ENCODE results near the gene NDST1.

NDST1 gene

DNA sequence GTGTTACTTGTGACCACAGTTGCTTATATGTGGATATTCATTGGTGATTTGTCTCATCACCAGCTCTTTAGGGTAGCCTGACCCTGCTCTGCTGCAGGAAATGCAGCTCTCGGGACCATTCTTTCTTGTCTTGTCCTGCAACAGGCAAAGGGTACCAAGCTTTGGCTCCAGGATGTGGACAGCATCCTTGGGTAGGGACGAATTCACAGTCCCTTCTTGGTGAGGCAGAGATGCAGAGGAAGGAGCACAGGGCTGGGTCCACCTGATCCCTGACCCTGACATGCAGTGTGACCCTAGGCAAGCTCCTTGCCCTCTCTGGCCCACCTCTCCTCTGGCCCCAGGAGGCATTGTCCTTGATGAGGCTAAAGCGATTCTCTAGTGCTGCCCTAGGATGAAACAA is 95.6 kb downstream of the NDST1 start:
- ChIA-PET CTCF (interaction anchor here (0.5 to 1.4 kb wide), 2 partner anchors 11 to 398 kb away, joined by 3 to 4 read pairs; no protein-coding TSS in a partner anchor), POLR2A (ENCODE audit: low non-redundant PET) (no interaction called here)
- DNase-seq (ENCODE audit: low spot score): no peak
- no peak overlapping the region for H3K27ac ChIP-seq
- TF ChIP-seq, protein P1, sequence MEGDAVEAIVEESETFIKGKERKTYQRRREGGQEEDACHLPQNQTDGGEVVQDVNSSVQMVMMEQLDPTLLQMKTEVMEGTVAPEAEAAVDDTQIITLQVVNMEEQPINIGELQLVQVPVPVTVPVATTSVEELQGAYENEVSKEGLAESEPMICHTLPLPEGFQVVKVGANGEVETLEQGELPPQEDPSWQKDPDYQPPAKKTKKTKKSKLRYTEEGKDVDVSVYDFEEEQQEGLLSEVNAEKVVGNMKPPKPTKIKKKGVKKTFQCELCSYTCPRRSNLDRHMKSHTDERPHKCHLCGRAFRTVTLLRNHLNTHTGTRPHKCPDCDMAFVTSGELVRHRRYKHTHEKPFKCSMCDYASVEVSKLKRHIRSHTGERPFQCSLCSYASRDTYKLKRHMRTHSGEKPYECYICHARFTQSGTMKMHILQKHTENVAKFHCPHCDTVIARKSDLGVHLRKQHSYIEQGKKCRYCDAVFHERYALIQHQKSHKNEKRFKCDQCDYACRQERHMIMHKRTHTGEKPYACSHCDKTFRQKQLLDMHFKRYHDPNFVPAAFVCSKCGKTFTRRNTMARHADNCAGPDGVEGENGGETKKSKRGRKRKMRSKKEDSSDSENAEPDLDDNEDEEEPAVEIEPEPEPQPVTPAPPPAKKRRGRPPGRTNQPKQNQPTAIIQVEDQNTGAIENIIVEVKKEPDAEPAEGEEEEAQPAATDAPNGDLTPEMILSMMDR (conservative IDR thresholded peaks at IDR 0.05; ENCODE audit: low read depth): no peak

DNA sequence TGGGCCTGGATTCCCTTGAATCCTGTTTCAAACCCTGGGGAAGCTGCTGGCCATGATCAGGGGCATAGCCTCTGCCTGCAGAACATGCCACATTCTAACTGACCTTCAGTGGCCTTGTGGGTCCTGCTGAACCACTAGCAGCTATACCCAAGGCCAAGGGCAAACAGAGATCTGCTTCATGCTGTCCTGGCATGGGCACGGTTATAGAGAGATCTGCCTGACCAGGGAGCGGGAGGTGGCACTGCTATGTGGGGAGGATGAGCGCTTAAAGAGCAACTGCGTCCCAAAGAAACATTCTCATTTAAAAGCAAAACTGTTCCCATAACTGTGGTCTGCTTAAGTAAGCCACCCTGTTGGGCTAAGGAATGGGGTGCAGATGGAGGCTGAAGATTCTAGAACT is 96.1 kb downstream of the NDST1 start:
- DNase-seq (ENCODE audit: low spot score): no peak
- TF ChIP-seq, protein P1 (conservative IDR thresholded peaks at IDR 0.05; ENCODE audit: low read depth): no peak
- ChIA-PET CTCF (interaction anchor here (0.5 to 1.4 kb wide), 3 partner anchors 11 to 399 kb away, joined by 3 to 4 read pairs (median 3); no protein-coding TSS in a partner anchor), POLR2A (ENCODE audit: low non-redundant PET) (no interaction called here)
- H3K27ac ChIP-seq: no peak overlapping the region

DNA sequence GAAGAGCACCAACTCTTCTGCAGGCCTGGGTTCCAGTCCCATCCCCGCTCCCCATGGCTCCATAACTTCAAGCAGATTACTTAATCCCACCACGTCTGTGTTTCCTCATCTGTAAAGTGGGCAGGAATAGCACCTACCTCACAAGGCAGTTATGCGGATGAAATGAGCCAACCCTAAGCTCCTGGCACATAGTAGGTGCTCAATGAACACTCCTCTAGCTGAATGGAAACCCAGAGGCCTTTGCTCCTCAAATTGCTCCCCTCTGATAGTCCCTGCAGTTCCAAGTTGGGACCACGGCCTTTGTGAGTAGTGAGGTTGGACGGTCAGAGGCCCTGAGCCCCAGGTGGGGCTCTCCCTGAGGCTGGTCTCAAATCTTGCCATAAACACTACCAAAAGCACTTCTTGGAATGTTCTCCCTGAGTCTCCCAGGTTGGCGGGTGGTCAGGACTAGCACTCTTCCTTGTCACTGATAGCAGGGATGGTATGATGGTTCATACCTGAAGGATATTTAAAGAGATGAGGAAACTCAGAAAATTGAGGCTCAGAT is 97.0 kb downstream of the NDST1 start:
- ChIA-PET CTCF (interaction anchor here (0.6 to 0.7 kb wide), 2 partner anchors 49 to 531 kb away, joined by 3 to 4 read pairs; no protein-coding TSS in a partner anchor), POLR2A (ENCODE audit: low non-redundant PET) (no interaction called here)

DNA sequence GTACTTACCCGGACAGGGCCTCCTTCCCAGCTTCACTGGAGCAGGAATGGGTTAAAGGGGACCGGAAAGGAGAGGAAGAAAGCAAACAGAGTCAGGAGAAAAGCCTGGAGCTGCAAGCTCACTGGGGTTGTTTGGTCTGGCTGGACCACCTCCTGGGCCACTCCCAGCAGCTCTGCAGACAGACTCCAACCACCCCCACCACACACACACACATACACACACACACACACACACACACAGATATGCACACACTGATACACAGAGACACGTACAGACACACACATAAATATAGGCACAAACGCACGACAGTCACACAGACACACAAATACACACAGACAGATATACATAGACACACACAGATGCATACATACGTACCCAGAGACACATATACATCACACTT is 97.6 kb downstream of the NDST1 start:
- TF ChIP-seq, protein P1 (conservative IDR thresholded peaks at IDR 0.05; ENCODE audit: low read depth): no peak
- ChIA-PET CTCF (no interaction called here), POLR2A (ENCODE audit: low non-redundant PET) (no interaction called here)
- DNase-seq (ENCODE audit: low spot score): no peak
- H3K27ac ChIP-seq: no peak overlapping the region

More for the DNA sequence above, 97.0 kb downstream of the NDST1 start:
- TF ChIP-seq, protein P1 (conservative IDR thresholded peaks at IDR 0.05; ENCODE audit: low read depth): no peak
- no peak for DNase-seq (ENCODE audit: low spot score)
- H3K27ac ChIP-seq: no peak overlapping the region

DNA sequence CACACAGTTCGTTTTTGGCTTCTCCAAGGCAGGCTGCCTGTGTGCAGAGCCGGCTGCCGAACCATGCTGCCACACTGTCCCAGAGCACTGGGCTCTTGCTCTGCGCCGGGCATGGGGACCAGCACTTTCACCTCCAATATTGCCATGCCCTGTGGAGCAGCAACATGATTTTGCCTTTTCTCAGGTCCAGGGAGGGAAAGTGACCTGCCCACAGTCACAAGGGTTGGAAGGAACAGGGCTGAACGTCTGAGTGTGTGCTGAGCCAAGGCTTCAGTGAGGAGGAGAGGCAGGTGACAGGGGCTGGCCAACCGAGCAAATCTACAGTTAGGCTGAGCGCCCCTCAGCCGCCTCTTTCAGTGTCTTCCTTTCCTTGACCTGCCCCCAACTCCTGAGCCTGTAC is 98.5 kb downstream of the NDST1 start:
- DNase-seq (ENCODE audit: low spot score): no peak
- H3K27ac ChIP-seq: no peak overlapping the region
- ChIA-PET POLR2A (ENCODE audit: low non-redundant PET) (no interaction called here), CTCF (interaction anchor here (0.5 kb wide), 1 partner anchor 1337 kb away, joined by 3 read pairs; no protein-coding TSS in a partner anchor)
- TF ChIP-seq, protein P1 (conservative IDR thresholded peaks at IDR 0.05; ENCODE audit: low read depth): no peak

DNA sequence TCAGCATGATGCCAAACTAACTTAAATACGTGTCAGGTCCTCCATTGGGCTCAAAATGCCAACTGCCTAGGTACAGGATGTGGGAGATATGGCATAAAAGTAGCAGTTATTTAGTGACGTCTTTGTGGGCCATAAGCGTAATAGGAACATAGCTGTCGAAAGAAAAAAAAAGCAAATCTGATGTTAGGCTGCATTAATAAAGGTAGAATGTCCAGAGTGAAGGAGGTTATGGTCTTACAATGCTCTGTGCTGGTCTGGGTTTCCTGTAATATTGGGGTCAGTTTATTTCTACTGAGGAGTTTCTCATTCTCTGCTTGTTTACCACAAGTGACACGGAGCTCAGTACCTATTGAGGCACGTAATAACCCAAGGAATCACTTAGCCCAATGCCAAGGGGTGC is 99.2 kb downstream of the NDST1 start:
- no peak overlapping the region for H3K27ac ChIP-seq
- DNase-seq (ENCODE audit: low spot score): no peak
- CTCF ChIA-PET: interaction anchor here (0.5 kb wide), 1 partner anchor 1338 kb away, joined by 3 read pairs; no protein-coding TSS in a partner anchor
- TF ChIP-seq, protein P1 (conservative IDR thresholded peaks at IDR 0.05; ENCODE audit: low read depth): no peak
- POLR2A ChIA-PET (ENCODE audit: low non-redundant PET): no interaction called here
